ENCODE data around the gene GLTPD2. TPM values are rescaled to one million over a fixed set of nuclear protein-coding genes. Genes with fewer than 3 reads are reported as not detected.
"Not testable (repeated sequence)": the region's sequence is repeated elsewhere in the genome, so short reads cannot be mapped to it uniquely, and the experiment has no call there.

Gene GLTPD2
- total RNA-seq, 1 donor from 2014 or later = not detected

GRCh38 chr17:4808378-4808767, 19.6 kb downstream of the GLTPD2 start:
- DNase-seq = peak; percentile 26

- no peak for DNase-seq
Measured at GRCh38 chr17:4810696-4811290, 22.0 kb downstream of the GLTPD2 start.

- no peak for DNase-seq
Measured at GRCh38 chr17:4811471-4811870, 22.7 kb downstream of the GLTPD2 start.

- no peak for DNase-seq
Measured at GRCh38 chr17:4812690-4813089, 23.9 kb downstream of the GLTPD2 start.

- no peak for DNase-seq
Measured at GRCh38 chr17:4815043-4815675, 26.4 kb downstream of the GLTPD2 start.

- DNase-seq = no peak
Measured at GRCh38 chr17:4816826-4817225, 28.1 kb downstream of the GLTPD2 start.

GRCh38 chr17:4818276-4818675, 29.5 kb downstream of the GLTPD2 start:
- no peak for DNase-seq

- no peak for DNase-seq
Measured at GRCh38 chr17:4822835-4823234, 34.1 kb downstream of the GLTPD2 start.

GRCh38 chr17:4823373-4824089, 34.8 kb downstream of the GLTPD2 start:
- DNase-seq = no peak

- no peak for DNase-seq
Measured at GRCh38 chr17:4827399-4827798, 38.6 kb downstream of the GLTPD2 start.

- DNase-seq = not testable (repeated sequence)
Measured at GRCh38 chr17:4832829-4833177, 44.0 kb downstream of the GLTPD2 start.

- DNase-seq = peak; percentile 85
Measured at GRCh38 chr17:4833178-4833940, 44.6 kb downstream of the GLTPD2 start, which contains the start of gene MINK1. Gene MINK1 (plus strand): TSS chr17:4833340. CDS start chr17:4833584, 244 bp downstream.

GRCh38 chr17:4833941-4834680, 45.3 kb downstream of the GLTPD2 start:
- DNase-seq = no peak

GRCh38 chr17:4834681-4835020, 45.9 kb downstream of the GLTPD2 start:
- no peak for DNase-seq

- DNase-seq = no peak
Measured at GRCh38 chr17:4836221-4836620, 47.5 kb downstream of the GLTPD2 start.

GRCh38 chr17:4837471-4838308, 48.9 kb downstream of the GLTPD2 start:
- peak; percentile 54 for DNase-seq

GRCh38 chr17:4838309-4838785, 49.6 kb downstream of the GLTPD2 start:
- no peak for DNase-seq

GRCh38 chr17:4839221-4839620, 50.5 kb downstream of the GLTPD2 start:
- DNase-seq = no peak

All from occipital lobe (tissue), 2 donors.